Measurements from ENCODE around the gene ARL2.

Gene ARL2

GRCh38 chr11:65066315-65066714, 52.4 kb downstream of the ARL2 start (continued):
- TF ChIP-seq FEZF1 (tag by site-specific recombination; IDR thresholded peaks at IDR 0.05), result no peak
- no peak for TF ChIP-seq ZBTB8A (tag by site-specific recombination; IDR thresholded peaks at IDR 0.05)
- no peak for TF ChIP-seq ZNF221 (tag by site-specific recombination; IDR thresholded peaks at IDR 0.05; ENCODE audit: borderline replicate concordance)
- no peak for TF ChIP-seq ZBTB44 (tag by site-specific recombination; IDR thresholded peaks at IDR 0.05)
- no peak for TF ChIP-seq MEIS1 (CRISPR knock-in tag; IDR thresholded peaks at IDR 0.05; ENCODE audit: borderline replicate concordance)
- no peak for TF ChIP-seq ZNF155 (tag by site-specific recombination; IDR thresholded peaks at IDR 0.05)
- TF ChIP-seq ZSCAN5A (tag by site-specific recombination; IDR thresholded peaks at IDR 0.05), result no peak

GRCh38 chr11:65066805-65067291, 52.9 kb downstream of the ARL2 start:
- POLR2A ChIA-PET, result interaction anchor here (1.8 kb wide), 1 partner anchor 9 kb away, joined by 5 read pairs; no protein-coding TSS in a partner anchor
- no peak for TF ChIP-seq ZNF266 (tag by site-specific recombination; IDR thresholded peaks at IDR 0.05; ENCODE audit: low read depth)
- TF ChIP-seq ZFP37 (tag by site-specific recombination; IDR thresholded peaks at IDR 0.05), result no peak
- no peak for TF ChIP-seq HOXA7 (CRISPR knock-in tag; IDR thresholded peaks at IDR 0.05; ENCODE audit: borderline replicate concordance)
- TF ChIP-seq ZNF580 (tag by site-specific recombination; IDR thresholded peaks at IDR 0.05), result no peak
- TF ChIP-seq EGR2 (tag by site-specific recombination; IDR thresholded peaks at IDR 0.05; ENCODE audit: low read depth), result peak; percentile 78
- TF ChIP-seq ZNF560 (tag by site-specific recombination; IDR thresholded peaks at IDR 0.05; ENCODE audit: borderline replicate concordance), result no peak
- TF ChIP-seq ZNF707 (tag by site-specific recombination; IDR thresholded peaks at IDR 0.05), result no peak
- peak; percentile 21; the same call in 1 of the 2 replicates for TF ChIP-seq ZFHX2 (tag by site-specific recombination; conservative IDR thresholded peaks at IDR 0.05)
- TF ChIP-seq ZNF76 (tag by site-specific recombination; IDR thresholded peaks at IDR 0.05; ENCODE audit: borderline replicate concordance, low read depth), result no peak
- no peak for TF ChIP-seq SALL2 (tag by site-specific recombination; IDR thresholded peaks at IDR 0.05; ENCODE audit: borderline replicate concordance)
- CTCF ChIA-PET, result interaction anchor here (0.8 kb wide), 1 partner anchor 11 kb away, joined by 4 read pairs; no protein-coding TSS in a partner anchor
- Histone ChIP-seq H3K4me3 (ENCODE audit: low read depth, low read length) (no peak overlapping the region), H3K27ac (ENCODE audit: extremely low read depth, low read depth, low read length) (no peak overlapping the region), H3K36me3 (ENCODE audit: control insufficient read depth in 2 of 2, insufficient read depth in 1 of 2, low read length in 2 of 2) (no peaks in the 10 kb centered on the region), H3K9me3 (ENCODE audit: control insufficient read depth, insufficient read depth, low read depth, low read length) (no peaks in the 10 kb centered on the region), H3K4me1 (ENCODE audit: control insufficient read depth, insufficient read depth, low read length) (no peaks in the 10 kb centered on the region)

GRCh38 chr11:65067446-65067845, 53.5 kb downstream of the ARL2 start:
- no peaks in the 10 kb centered on the region for H3K9me3 ChIP-seq (ENCODE audit: control insufficient read depth, insufficient read depth, low read depth, low read length)
- no peak overlapping the region for H3K4me3 ChIP-seq (ENCODE audit: low read depth, low read length)
- CTCF ChIA-PET, result no interaction called here
- no peaks in the 10 kb centered on the region for H3K36me3 ChIP-seq (ENCODE audit: control insufficient read depth in 2 of 2, insufficient read depth in 1 of 2, low read length in 2 of 2)
- POLR2A ChIA-PET, result interaction anchor here (1.8 kb wide), 1 partner anchor 9 kb away, joined by 5 read pairs; no protein-coding TSS in a partner anchor
- no peaks in the 10 kb centered on the region for H3K4me1 ChIP-seq (ENCODE audit: control insufficient read depth, insufficient read depth, low read length)
- no peak overlapping the region for H3K27ac ChIP-seq (ENCODE audit: extremely low read depth, low read depth, low read length)
- TF ChIP-seq ZNF768 (tag by site-specific recombination; IDR thresholded peaks at IDR 0.05), result no peak
- no peak for TF ChIP-seq ZNF24 (tag by site-specific recombination; IDR thresholded peaks at IDR 0.05)
- TF ChIP-seq HOXD13 (CRISPR knock-in tag; IDR thresholded peaks at IDR 0.05; ENCODE audit: borderline replicate concordance), result no peak
- TF ChIP-seq ZNF544 (tag by site-specific recombination; IDR thresholded peaks at IDR 0.05), result no peak
- TF ChIP-seq ZNF449 (tag by site-specific recombination; IDR thresholded peaks at IDR 0.05), result no peak
- TF ChIP-seq ZNF37A (tag by site-specific recombination; IDR thresholded peaks at IDR 0.05), result no peak
- TF ChIP-seq ZNF518A (tag by site-specific recombination; conservative IDR thresholded peaks at IDR 0.05; ENCODE audit: low read depth), result no peak
- no peak for TF ChIP-seq ZNF529 (tag by site-specific recombination; IDR thresholded peaks at IDR 0.05; ENCODE audit: insufficient replicate concordance)
